Activated CD8-positive, alpha-beta memory T cell treated with anti-CD3 and anti-CD28 coated beads, Interleukin-2, amount 50 U/mL, for 24 hours (primary cell): Measurements from ENCODE around the gene BCO2.

Experiments
- DNase-seq: peaks from one replicate; pipeline ENCODE4 v3.0.0-alpha.2; 2020; ENCODE audit errors: extremely low read depth

The BCO2 gene

GRCh38 chr11:112249871-112250610, 74.7 kb downstream of the BCO2 start:
- DNase-seq, result no peak

- DNase-seq, result no peak
Observed at GRCh38 chr11:112253605-112254242, 78.4 kb downstream of the BCO2 start.

GRCh38 chr11:112255067-112255720, 79.9 kb downstream of the BCO2 start:
- no peak for DNase-seq

GRCh38 chr11:112260490-112260889, 85.2 kb downstream of the BCO2 start, which contains the start of gene PLET1:
TSS of gene PLET1 (minus strand) at chr11:112260860. CDS start at chr11:112260589, 271 bp downstream.
- DNase-seq, result no peak

- DNase-seq, result no peak
Observed at GRCh38 chr11:112265659-112266409, 90.5 kb downstream of the BCO2 start.

GRCh38 chr11:112266410-112266778, 91.1 kb downstream of the BCO2 start:
- no peak for DNase-seq

GRCh38 chr11:112267188-112267591, 91.9 kb downstream of the BCO2 start:
- DNase-seq, result no peak

- DNase-seq, result no peak
Observed at GRCh38 chr11:112268406-112268805, 93.1 kb downstream of the BCO2 start.
